NCI-H2227 (cell line): Measurements from ENCODE around the gene CUL4A.
"Not testable (repeated sequence)": the region's sequence is repeated elsewhere in the genome, so short reads cannot be mapped to it uniquely, and the experiment has no call there.

Experiments
- DNase-seq: peaks from one replicate; lab custom pipeline; 2025; ENCODE audit not compliant: unreplicated experiment; lab: John Stamatoyannopoulos, UW

Gene CUL4A

DNA sequence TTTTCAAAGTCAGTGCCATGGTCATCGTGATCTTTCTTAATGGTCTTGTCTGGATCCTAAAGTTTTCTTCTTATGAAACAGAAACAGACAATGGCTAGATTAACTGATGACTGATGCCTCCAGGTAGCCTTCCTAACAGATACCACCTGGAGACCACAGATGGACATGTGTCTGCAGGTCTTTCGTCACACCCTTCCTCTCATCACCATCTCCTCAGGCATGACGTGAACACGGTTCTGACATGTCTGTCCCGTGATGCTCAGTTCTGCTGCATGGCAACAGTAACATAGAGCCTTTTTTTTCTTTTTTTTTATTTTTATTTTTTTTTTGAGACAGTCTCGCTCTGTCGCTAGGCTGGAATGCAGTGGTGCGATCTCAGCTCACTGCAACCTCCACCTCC, 74.5 kb downstream of the CUL4A start:
- DNase-seq, result no peak

DNA sequence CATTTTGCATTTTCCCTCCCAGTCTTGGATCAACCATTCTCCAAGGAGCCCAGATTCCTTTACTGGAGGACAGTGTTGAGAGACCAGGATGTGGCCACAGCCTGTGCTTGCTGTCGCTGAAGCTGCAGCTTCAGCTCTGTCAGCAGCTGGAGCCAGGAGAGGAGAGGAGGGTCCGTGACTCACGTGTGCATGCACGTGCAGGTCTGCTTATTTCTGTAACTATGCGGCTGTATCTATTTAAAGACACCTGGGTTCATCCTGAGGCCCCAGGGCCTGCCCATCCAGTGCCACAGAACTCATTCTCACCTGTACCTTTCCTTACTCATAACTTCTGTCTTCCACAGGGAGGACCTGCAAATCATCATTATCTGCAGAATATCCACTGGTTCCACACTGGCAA, 79.5 kb downstream of the CUL4A start:
- DNase-seq, result no peak

GRCh38 chr13:113291129-113291528, 81.7 kb downstream of the CUL4A start:
- no peak for DNase-seq

DNA sequence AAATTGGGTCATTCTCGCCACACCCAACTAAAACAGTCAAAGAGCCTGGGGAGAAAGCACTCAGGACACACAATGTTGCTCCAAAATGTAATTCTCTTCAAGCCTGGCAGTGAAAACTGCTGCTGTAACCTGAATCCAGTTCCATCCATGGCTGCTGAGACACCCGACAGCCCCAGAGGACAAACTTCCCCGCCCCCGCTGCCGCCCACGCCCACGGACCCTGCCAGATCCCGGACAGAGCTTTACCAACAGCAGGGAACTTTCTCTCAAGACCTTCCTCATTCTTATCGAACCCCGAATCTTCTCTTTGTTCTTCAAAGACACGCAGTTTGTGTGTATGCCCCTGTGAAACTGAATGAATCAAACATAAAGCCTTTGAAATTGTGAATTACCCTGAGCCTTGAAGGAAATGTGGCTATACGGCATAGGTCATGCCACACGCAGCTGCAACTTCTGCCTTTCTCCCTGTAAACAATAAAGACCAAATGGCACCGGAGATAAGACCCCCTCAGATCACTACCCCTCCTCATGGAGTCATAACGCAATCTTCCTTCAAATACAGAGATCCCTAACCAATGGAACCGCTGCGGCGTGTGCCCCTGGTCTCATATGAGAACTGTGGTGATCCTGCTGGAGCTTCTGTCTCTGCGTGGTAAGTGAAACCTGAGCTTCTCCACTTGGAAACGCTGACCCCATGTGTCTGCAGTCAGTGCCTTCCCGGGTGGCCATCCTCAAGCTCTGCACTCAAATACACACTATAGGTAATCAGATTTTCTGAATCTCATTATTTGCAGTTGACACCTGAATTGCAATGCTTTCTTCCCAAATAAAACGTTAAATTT, 82.8 kb downstream of the CUL4A start:
- DNase-seq, result no peak

DNA sequence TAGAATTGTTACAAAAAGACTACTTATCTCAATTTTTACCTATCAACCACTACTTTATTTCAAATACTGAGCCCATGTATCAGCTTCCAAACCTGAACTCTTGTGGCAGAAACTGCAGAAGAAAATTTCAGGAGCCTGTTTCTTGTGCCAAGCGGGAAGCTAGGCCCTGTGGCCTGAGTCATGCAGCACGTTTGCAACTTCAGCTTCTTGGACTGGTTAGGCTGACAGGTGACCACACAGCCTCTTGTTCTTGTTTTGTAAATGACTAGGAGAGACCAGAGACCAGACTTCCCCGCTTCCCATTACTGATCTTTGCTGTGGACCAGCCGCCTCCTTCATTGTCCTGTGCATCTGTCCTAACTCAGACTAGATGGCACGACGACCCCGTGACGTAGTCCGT, 84.3 kb downstream of the CUL4A start:
- DNase-seq, result no peak

DNA sequence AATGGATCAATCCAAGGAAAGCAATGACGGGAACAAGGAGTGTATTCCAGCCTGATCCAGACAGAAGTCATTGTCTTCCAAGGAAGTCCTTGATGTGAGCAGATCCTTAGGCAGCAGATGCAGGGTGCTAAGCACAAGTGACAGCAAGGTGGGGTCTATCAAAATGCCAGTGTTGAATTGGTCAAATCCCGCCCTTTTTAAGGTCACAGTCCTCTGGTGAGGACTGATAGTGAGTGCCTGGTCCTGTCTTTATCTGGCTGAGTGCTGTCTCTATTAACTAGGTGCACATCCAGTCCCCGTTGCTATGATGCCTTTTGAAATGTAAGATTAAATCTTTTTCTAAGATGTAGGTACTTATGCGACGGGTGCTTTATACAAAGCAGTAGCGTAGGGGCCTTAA, 86.4 kb downstream of the CUL4A start:
- DNase-seq, result no peak

GRCh38 chr13:113296823-113297369, 87.5 kb downstream of the CUL4A start, which contains the start of gene LAMP1:
LAMP1 (plus strand) TSS chr13:113297239; CDS start chr13:113297435, 196 bp downstream.
- peak; percentile 98 for DNase-seq

DNA sequence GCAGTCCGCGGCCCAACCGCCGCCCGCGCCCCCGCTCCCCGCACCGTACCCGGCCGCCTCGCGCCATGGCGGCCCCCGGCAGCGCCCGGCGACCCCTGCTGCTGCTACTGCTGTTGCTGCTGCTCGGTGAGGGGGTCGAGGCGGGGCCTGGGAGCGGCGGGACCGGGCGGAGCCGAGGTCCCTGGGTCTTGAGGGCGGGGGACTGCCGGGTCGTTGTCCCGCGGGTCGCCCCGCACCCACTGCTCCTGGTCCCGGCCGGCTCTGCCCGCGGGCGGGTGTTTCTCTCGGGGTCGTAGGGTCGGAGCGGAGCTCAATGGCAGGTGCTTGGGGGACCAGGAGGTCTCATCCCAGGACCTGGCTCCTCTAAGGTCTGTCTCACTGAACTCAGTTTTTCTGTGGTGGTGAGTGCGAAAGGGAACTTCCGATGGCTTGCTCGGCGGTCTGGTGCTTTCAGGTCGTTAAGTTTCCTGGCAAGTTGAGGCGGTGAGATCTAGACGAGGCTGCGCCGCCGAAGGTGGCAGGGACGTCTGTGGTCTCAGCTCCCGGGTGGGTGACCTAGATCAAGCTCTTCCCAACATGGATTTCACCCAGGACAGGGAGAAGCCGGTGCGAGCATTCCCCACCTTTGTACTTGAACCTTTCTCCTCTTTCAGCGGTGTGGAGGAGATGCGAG, 88.1 kb downstream of the CUL4A start:
- DNase-seq, result no peak

DNA sequence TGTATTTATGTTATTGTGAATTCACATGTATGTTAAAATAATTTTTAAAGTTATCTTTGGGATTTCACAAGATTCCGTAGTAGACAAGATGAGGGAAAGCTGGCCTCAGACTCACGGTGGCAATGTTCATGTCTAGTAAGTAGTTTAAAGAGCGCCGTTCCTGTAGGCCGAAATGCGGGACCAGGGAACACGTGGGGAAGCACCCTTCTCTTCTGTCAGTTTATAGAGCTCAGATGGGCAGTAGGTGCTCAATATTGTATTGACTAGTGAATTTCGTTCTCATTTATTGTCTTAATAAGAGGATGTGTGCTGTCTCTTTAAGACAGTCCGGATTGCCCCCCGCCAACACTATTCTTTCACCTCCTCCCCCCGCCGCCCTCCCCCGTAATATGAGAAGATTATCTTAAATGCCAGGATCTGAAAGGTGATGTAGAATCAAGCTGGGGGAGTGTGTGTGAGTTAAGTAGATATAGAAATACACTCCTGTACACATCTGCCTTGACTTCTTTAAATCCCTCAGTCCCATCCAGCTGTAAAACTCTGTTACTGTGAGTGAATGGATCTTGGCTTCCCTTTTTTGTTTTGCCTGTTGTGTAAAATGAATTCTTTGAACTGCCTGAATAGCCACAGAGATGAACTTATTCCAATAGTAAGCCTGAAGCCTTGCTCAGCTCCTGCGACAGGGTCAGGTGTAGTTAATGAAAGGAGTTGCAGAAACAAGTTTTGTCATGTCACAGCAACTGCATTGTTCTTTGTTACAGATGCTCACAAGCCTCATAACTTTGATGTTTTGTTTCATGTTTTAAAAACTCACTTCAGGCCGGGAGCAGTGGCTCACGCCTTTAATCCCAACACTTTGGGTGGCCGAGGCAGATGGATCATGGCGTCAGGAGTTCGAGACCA, 88.9 kb downstream of the CUL4A start:
- no peak for DNase-seq

GRCh38 chr13:113299951-113300350, 90.5 kb downstream of the CUL4A start:
- no peak for DNase-seq

DNA sequence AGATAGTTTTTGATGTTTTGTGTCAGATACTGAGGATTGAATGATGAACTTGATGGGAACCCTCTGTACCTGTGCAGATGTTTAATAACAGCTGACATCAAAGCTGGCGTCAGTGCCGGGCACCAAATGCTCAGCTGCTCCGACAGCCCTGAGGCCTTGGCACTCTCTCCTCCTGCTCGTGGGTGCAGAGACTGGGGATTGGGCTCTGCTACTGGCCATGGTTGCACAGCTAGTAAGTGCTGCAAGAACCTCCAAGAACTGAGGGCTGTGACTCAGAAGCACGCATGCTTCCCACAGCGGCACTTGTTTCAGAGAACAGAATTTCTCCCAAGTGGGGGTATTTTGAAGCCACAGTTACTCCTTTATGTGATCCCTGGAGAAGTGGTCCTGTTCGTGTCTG, 93.6 kb downstream of the CUL4A start:
- DNase-seq, result no peak

- no peak for DNase-seq
Observed at GRCh38 chr13:113304121-113304520, 94.7 kb downstream of the CUL4A start.

DNA sequence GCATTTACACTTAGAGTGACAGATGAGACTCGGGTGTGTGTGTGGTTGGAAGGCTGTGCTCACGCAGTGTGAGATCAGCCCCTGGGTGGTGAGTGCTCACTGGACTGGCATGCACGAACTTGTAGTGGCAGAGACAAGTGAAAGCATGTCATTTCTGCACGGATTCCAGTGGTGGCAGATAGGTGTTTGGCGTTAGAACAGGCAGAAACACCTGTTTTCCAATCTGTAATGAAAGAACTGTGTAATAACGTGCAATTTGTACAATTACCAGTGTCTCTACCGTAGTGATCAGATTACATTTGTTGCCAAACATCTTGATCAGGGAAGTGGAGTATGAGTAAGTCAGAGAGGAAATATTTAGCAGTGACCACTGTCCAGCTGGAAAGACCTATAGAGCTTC, 95.8 kb downstream of the CUL4A start:
- DNase-seq, result no peak

- no peak for DNase-seq
Observed at GRCh38 chr13:113307491-113307890, 98.1 kb downstream of the CUL4A start.

DNA sequence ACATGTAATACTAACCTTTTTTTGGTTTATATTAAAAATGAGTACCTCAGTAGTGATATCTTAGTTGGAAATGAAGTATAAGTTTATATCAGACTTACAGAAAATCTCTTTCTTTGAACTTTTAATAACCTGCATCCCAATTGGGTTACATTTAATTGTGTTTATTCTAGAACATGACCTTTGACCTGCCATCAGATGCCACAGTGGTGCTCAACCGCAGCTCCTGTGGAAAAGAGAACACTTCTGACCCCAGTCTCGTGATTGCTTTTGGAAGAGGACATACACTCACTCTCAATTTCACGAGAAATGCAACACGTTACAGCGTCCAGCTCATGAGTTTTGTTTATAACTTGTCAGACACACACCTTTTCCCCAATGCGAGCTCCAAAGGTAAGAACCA, 100.1 kb downstream of the CUL4A start:
- DNase-seq, result no peak

GRCh38 chr13:113314112-113314511, 104.7 kb downstream of the CUL4A start:
- DNase-seq, result not testable (repeated sequence)

- DNase-seq, result not testable (repeated sequence)
Observed at GRCh38 chr13:113314895-113315470, 105.6 kb downstream of the CUL4A start.

DNA sequence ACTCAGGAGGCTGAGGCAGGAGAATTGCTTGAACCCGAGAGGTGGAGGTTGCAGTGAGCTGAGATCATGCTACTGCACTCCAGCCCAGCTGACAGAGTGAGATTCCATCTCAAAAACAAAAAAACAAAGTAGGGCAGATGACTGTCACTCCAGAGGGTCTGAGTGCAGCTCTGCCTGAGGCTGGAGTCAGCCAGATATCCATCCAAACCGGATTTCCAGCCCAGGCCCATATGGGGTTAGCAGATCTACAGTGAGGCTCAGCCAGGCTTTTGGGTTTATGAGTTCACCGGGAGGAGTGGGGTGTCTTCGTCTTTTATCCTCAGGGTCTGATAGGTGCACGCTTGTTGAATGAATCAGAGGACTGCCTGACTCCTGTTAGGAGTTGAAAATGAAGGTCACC, 106.6 kb downstream of the CUL4A start:
- DNase-seq, result no peak
